ENCODE results near the gene NRL.

The NRL gene

GRCh38 chr14:24065408-24065807 is 49.3 kb downstream of the NRL start:
- no peak for DNase-seq (ENCODE audit: low spot score)

DNA sequence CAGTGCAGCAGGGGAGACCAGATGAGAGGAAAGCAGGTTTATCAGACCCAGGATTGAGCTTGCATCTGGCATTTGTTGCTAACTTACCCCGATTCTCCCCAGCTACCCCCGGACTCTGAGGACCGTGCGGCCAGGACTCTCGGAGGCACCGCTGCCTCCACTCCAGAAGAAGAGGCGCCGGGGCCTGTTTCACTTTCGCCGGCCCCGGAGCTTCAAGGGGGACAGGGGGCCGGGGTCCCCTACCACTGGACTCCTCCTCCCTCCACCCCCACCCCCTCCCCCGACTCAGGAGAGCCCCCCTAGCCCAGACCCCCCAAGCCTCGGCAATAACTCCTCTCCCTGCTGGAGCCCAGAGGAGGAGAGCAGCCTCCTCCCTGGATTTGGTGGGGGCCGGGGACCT is 49.9 kb downstream of the NRL start:
- no peak for DNase-seq (ENCODE audit: low spot score)

DNA sequence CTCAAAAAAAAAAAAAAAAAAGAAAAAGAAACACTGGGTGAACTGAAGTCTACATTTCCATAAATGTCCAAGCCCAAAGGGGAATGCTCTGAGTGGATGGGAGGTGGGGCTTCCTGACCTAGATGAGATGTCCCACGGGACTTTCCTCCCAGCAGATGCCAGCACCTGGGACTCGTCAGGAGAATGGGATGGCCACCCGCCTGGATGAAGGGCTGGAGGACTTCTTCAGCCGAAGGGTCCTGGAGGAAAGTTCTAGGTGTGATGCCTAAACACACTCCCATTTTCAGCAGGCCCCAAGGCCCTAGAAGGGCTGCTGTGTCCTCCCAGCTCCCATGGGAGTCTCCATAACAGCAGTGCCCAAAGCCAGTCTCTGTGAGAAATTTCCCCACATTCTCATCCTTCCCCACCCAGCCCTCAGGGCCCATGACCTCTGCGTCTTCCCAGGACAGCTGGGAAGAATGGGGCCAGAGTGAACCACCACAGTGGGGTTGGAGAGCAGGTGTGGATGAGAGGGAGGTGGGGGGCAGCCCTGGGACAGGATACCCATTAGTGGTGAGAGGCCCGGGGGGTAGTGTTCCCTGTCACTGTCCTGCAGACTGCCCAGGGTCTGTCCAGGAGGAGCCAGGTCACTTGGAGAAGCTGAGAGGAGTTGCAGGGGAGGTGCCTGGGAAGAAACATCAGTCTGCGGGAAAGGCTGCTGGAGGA is 50.5 kb downstream of the NRL start:
- no peak for DNase-seq (ENCODE audit: low spot score)

DNA sequence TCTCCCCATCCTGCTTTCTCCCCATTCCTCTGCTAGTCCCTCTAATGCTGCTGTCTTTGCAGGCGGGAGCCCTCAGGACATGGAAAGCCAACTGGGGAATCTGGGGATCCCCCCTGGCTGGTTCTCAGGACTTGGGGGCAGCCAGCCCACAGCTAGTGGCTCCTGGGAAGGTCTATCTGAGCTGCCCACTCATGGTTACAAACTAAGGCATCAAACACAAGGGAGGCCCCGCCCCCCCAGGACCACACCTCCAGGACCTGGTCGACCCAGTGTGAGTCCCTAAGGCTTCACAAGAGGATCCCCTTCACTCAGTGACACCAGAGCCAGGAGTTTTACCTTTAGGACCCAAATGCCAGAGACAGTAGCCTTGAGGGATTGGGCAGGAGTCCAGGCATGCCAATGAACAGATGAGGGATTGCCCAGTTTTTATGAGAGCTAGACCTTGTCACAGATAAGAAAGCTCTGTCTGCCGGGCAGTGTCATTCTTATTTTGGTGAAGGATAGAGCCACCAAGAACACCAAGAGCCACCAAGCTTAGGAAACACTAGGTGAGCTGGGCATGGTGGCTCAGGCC is 51.4 kb downstream of the NRL start:
- no peak for DNase-seq (ENCODE audit: low spot score)

- DNase-seq (ENCODE audit: low spot score), result no peak
Measured at GRCh38 chr14:24062216-24062980, 52.4 kb downstream of the NRL start.

DNA sequence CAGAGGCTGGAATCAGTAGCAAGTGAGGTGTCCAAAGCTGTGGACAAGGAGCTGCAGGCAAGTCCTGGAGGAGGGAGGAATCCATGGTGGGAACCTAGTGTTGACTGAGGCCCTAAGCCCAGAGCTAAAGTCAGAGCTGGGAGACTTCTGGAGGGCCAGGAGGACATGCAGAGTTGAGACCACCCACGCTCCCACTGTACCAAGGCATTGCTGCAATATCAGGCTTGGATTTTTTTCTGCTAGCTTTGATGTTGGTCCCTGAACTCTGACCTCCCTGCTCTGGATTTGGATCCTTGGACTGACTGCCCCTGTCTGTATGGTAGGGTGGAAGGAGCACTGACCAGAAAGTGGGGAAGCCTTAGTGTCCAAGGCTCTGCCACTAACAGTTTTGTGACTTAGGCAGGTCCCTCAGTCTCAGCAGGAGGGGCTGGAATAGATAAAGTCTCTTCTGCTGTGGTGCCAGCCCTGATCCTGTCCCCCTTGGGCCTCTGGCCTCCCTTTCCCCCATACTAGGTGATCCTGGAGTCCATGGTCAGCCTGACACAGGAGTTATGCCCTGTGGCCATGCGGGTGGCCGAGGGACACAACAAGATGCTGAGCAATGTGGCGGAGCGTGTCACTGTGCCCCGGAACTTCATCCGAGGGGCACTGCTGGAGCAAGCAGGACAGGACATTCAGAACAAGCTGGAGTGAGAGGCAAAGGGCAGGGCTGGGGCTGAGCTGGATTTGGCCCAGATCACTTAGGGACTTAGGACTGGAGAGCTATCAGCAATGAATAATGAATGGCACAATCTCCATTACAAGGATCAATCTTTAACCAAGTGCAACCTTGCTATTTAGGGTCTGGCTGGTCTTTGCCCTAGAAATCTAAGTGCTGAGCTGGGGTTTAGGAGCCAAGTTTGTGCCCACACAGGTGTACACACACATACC is 53.5 kb downstream of the NRL start:
- DNase-seq (ENCODE audit: low spot score), result no peak

DNA sequence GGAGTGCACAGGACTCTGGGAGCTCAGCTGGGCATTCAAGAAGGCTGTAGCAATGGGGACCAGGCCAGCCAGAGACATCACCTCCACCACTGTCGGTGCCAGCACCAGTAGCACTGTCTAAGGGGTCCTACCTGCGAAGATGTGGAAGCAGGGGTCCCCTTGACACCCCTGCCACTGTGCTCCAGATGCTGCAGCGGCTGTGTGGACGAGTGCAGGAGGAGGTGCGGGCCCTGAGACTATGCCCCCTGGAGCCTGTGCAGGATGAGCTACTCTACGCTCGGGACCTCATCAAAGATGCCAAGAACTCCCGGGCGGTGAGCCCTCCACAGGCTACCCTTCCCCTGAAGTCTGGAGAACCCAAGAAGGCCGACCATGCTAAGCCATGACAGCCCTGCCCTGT is 54.3 kb downstream of the NRL start:
- DNase-seq (ENCODE audit: low spot score), result no peak

GRCh38 chr14:24059841-24060388 is 54.8 kb downstream of the NRL start:
- DNase-seq (ENCODE audit: low spot score), result no peak

GRCh38 chr14:24058951-24059475 is 55.7 kb downstream of the NRL start:
- no peak for DNase-seq (ENCODE audit: low spot score)

DNA sequence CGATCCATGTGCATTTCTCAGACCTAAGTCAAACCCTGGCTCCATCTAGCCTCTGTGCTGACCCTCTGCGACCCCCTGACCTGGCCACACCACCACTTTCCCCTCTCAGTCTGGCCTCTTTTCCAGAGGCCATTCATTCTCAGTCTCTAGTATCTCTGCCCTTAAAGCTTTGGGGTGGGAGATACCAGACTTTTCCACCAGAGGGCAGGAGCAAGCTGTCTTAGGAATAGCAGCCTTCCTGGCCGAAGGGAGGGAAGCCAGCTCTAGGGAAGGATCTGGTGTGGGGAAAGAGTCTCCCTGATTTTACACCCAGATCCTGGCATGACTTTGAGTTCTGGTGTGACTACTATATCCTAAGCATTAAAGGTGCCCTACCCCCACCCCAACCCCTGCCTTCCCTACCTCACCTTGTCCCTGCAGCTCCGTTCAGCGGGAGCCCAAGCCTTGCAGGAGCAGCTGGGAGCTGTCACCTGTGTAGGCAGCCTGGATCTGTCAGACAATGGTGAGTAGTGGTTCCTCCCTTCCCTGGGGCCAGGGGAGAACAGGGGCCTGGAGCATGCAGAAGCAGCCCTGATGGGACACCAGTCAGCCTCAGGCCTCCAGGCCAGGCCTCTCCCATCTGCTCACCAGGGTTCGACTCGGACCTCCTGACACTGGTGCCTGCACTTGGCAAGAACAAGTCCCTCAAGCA is 56.3 kb downstream of the NRL start:
- peak; percentile 56 for DNase-seq (ENCODE audit: low spot score)

- no peak for DNase-seq (ENCODE audit: low spot score)
Measured at GRCh38 chr14:24057867-24058259, 56.9 kb downstream of the NRL start.

GRCh38 chr14:24057271-24057670 is 57.5 kb downstream of the NRL start:
- DNase-seq (ENCODE audit: low spot score), result no peak

GRCh38 chr14:24056800-24057184 is 58.0 kb downstream of the NRL start:
- no peak for DNase-seq (ENCODE audit: low spot score)

DNA sequence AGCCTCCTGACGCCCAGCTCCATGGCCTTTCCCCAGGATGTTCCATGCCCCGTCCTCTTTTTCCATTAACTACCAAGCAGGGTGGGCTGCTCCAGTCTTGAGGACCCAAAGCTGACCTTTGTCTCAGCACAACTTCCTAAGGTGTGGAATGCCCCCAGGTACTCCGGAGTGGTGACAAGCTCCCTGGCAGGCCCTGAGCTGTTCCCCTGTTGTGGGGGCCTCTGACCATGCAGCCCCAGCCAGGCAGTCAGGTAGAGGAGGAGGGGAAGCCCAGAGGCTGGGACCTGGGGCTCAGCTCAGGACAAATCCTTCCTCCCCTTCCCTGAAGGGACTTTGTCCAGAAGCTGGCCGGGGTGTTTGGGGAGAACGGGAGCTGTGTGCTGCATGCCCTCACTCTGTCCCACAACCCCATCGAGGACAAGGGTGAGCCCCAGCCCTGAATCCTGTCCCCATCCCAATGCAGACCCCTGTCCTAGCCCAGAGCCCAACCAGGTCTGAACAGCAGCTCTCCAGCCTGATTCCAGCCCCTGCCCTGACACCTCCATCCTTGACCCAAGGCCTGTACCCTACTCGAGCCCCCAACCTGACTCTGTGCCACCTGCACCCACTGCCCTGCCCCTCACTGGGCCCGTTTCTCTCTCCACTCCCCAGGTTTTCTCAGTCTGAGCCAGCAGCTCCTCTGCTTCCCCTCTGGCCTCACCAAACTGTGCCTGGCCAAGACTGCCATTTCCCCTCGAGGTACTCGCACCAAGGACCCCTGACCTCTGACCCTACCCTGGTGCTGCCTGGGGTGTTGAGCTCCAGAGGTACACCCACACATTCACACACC is 58.6 kb downstream of the NRL start:
- no peak for DNase-seq (ENCODE audit: low spot score)

GRCh38 chr14:24054646-24055045 is 60.1 kb downstream of the NRL start:
- DNase-seq (ENCODE audit: low spot score), result no peak

DNA sequence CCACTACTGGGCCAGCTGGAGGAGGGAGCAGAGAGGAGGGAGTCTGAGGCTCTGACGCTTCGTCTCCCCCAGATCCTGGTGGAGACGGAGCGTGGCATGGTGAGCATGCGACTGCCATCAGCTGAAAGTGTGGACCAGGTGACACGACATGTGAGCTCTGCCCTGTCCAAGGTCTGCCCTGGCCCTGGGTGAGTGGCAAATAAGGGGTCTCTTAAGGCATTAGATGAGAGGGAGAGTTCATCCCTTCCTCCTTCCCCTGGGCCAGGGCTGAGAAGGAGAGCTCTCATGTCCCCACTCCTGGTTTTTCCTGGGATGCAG is 60.5 kb downstream of the NRL start:
- no peak for DNase-seq (ENCODE audit: low spot score)

DNA sequence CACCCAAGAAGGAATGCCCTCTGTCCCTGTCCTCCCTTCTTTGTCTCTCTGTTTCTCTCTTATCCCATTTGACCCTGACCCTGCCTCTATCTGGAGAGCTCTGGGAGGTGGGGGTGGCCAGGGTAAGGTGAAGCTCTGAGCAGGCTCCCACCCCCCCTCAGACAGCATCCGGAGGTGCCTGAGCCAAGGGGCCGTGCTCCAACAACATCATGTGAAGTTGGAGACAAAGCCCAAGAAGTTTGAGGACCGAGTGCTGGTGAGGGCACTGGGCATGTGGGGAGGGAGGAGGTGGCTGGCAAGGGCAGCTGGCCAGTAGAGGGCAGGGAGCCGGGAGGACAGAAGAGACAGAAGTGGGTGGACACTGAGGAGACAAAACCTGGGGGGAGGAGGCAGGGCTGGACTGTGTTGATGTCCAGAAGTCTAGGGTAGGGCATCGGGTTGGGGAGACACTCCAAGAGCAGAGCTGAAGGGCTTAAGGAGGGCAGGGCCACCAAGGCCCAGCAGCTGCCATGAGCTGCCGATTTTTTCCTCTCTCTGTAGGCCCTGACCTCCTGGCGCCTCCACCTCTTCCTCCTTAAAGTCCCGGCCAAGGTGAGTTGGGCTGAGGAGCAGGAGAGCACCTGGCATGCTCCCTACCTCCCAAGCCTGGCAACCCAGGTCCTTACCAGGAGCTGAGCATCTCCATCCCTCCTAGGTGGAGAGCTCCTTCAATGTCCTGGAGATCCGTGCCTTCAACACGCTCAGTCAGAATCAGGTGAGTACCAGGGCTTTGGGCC is 61.0 kb downstream of the NRL start:
- DNase-seq (ENCODE audit: low spot score), result no peak

GRCh38 chr14:24052656-24053547 is 61.8 kb downstream of the NRL start:
- DNase-seq (ENCODE audit: low spot score), result peak; percentile 56

Measured in SW480 (cell line).